ENCODE data around the gene SHISA9.
A peak's percentile ranks its signal among the peaks of the same experiment; 100 is the strongest.

SHISA9 gene

GRCh38 chr16:13013043-13013442 lies 111.6 kb downstream of the SHISA9 start:
- no peak for DNase-seq

GRCh38 chr16:13014476-13014875 lies 113.1 kb downstream of the SHISA9 start:
- DNase-seq, result peak in 28 of 56 donors; percentile 1 to 78 (median 30)

GRCh38 chr16:13018026-13018425 lies 116.6 kb downstream of the SHISA9 start:
- DNase-seq, result no peak

- no peak for DNase-seq
Measured at GRCh38 chr16:13021996-13022395, 120.6 kb downstream of the SHISA9 start.

- no peak for DNase-seq
Measured at GRCh38 chr16:13029786-13030185, 128.4 kb downstream of the SHISA9 start.

- no peak for DNase-seq
Measured at GRCh38 chr16:13030769-13031168, 129.4 kb downstream of the SHISA9 start.

GRCh38 chr16:13032911-13033310 lies 131.5 kb downstream of the SHISA9 start:
- DNase-seq, result no peak

GRCh38 chr16:13036600-13036999 lies 135.2 kb downstream of the SHISA9 start:
- DNase-seq, result peak in 2 of 56 donors; percentile 11 to 41

- no peak for DNase-seq
Measured at GRCh38 chr16:13038591-13038990, 137.2 kb downstream of the SHISA9 start.

- DNase-seq, result no peak
Measured at GRCh38 chr16:13039526-13039925, 138.1 kb downstream of the SHISA9 start.

- no peak for DNase-seq
Measured at GRCh38 chr16:13041180-13041579, 139.8 kb downstream of the SHISA9 start.

- DNase-seq, result no peak
Measured at GRCh38 chr16:13041646-13042290, 140.4 kb downstream of the SHISA9 start.

- no peak for DNase-seq
Measured at GRCh38 chr16:13042291-13042685, 140.9 kb downstream of the SHISA9 start.

GRCh38 chr16:13046061-13046821 lies 144.8 kb downstream of the SHISA9 start:
- DNase-seq, result no peak

GRCh38 chr16:13047276-13047675 lies 145.9 kb downstream of the SHISA9 start:
- no peak for DNase-seq

- DNase-seq, result no peak
Measured at GRCh38 chr16:13049688-13050087, 148.3 kb downstream of the SHISA9 start.

- DNase-seq, result no peak
Measured at GRCh38 chr16:13052431-13052830, 151.0 kb downstream of the SHISA9 start.

GRCh38 chr16:13055480-13055879 lies 154.1 kb downstream of the SHISA9 start:
- peak in 4 of 56 donors; percentile 9 to 37 (median 26) for DNase-seq

- DNase-seq, result no peak
Measured at GRCh38 chr16:13056607-13057006, 155.2 kb downstream of the SHISA9 start.

- DNase-seq, result no peak
Measured at GRCh38 chr16:13060932-13061331, 159.5 kb downstream of the SHISA9 start.

- DNase-seq, result no peak
Measured at GRCh38 chr16:13061691-13062090, 160.3 kb downstream of the SHISA9 start.

- no peak for DNase-seq
Measured at GRCh38 chr16:13062219-13062618, 160.8 kb downstream of the SHISA9 start.

- no peak for DNase-seq
Measured at GRCh38 chr16:13063457-13063856, 162.1 kb downstream of the SHISA9 start.
